Thoracic aorta (tissue), 2 donors: Measurements from ENCODE around the gene TFDP2. TPM values are rescaled to one million over a fixed set of nuclear protein-coding genes. Genes with fewer than 3 reads are reported as not detected.
"Not testable (repeated sequence)": the region's sequence is repeated elsewhere in the genome, so short reads cannot be mapped to it uniquely, and the experiment has no call there.

Experiments
- ATAC-seq: fragments of 150-250 bp; one replicate; pipeline ENCODE4 v1.8.0; 2017; ENCODE audit warnings: low read depth; ENCODE audit not compliant: insufficient number of reproducible peaks, low FRiP score
- DNase-seq: peaks from one replicate; pipeline ENCODE4 v3.0.0-alpha.2; 2020; ENCODE audit warnings: low spot score
- H3K27ac ChIP-seq, 2 donors: fragments of 200-600 bp; sonication (generic); 1 replicate in 1 of 2; 2 replicates in 1 of 2; pipeline ENCODE4 v1.5.1; 2016; ENCODE audit warnings: mild to moderate bottlenecking in 2 of 2, moderate library complexity in 2 of 2
- H3K27me3 ChIP-seq: fragments of 200-600 bp; sonication (generic); replicated peaks from 2 replicates; pipeline ENCODE4 v1.6.0; 2016; ENCODE audit warnings: mild to moderate bottlenecking; ENCODE audit not compliant: insufficient read depth
- H3K36me3 ChIP-seq: fragments of 200-600 bp; sonication (generic); one replicate; pipeline ENCODE4 v1.5.1; 2016
- H3K4me1 ChIP-seq, 2 donors: fragments of 200-600 bp; sonication (generic); 1 replicate in 1 of 2; 2 replicates in 1 of 2; pipeline versions ENCODE4 v1.5.1 to v1.6.0; 2016; ENCODE audit warnings: low read depth in 2 of 2, mild to moderate bottlenecking in 1 of 2; ENCODE audit not compliant: control insufficient read depth in 1 of 2
- H3K4me3 ChIP-seq: fragments of 200-600 bp; sonication (generic); 2 replicates; pipeline ENCODE4 v1.5.1; 2016; ENCODE audit warnings: mild to moderate bottlenecking
- H3K9me3 ChIP-seq: fragments of 200-600 bp; sonication (generic); 2 replicates; pipeline ENCODE4 v1.5.1; 2016
- total RNA-seq, 2 donors: library from RNA; depleted of rRNA; stranded (reverse); fragments of >200 nt; gene quantifications; one replicate each; pipeline versions ENCODE4 v1.1.0 to v1.2.3, GENCODE V29; 2016
- TF ChIP-seq, protein P1 (sequence below): fragments of 200-600 bp; sonication (generic); IDR thresholded peaks from one replicate; pipeline ENCODE4 v1.5.1; 2019; ENCODE audit warnings: antibody characterized with exemption

Gene TFDP2
- total RNA-seq, 2 donors from 2014 or later: 29.2 to 210 TPM

DNA sequence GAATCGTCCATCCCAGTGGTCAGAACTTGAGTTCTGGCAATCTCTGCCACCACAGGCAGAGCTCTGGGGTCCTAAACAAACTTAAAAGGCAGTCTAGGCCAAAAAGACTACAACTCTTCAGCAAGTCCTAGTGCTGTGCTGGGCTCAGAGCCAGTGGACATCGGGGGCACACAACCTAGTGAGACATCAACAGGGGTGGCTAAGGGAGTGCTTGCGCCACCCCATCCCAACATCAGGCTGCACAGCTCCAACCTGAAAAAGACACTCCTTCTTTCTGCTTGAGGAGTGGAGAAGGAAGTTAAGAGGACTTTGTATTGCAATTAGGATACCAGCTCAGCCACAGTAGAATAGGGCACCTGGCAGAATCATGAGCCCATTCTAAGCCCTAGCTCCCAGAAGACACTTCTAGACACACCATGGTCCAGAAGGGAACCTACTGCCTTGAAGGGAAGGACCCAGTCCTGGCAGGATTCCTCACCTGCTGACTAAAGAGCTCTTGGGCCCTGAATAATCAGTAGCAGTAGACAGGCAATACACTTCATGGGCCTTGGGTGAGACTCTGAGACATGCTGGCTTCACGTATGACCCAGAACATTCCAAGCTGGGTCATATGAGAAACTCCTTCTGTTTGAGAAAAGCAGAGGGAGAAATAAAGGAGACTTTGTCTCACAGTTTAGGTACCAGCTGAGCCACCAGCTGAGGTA is 72.0 kb downstream of the TFDP2 start:
- H3K36me3 ChIP-seq: no peaks in the 10 kb centered on the region
- TF ChIP-seq, protein P1, sequence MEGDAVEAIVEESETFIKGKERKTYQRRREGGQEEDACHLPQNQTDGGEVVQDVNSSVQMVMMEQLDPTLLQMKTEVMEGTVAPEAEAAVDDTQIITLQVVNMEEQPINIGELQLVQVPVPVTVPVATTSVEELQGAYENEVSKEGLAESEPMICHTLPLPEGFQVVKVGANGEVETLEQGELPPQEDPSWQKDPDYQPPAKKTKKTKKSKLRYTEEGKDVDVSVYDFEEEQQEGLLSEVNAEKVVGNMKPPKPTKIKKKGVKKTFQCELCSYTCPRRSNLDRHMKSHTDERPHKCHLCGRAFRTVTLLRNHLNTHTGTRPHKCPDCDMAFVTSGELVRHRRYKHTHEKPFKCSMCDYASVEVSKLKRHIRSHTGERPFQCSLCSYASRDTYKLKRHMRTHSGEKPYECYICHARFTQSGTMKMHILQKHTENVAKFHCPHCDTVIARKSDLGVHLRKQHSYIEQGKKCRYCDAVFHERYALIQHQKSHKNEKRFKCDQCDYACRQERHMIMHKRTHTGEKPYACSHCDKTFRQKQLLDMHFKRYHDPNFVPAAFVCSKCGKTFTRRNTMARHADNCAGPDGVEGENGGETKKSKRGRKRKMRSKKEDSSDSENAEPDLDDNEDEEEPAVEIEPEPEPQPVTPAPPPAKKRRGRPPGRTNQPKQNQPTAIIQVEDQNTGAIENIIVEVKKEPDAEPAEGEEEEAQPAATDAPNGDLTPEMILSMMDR: no peak
- H3K27me3 ChIP-seq: no peaks in the 10 kb centered on the region
- no peak overlapping the region for H3K27ac ChIP-seq
- no peaks in the 10 kb centered on the region for H3K9me3 ChIP-seq
- ATAC-seq: no peak
- H3K4me3 ChIP-seq: no peak overlapping the region
- H3K4me1 ChIP-seq: no peaks in the 10 kb centered on the region
- no peak for DNase-seq

- not testable (repeated sequence) for H3K36me3 ChIP-seq, DNase-seq, H3K4me3 ChIP-seq, ATAC-seq, H3K27me3 ChIP-seq, H3K4me1 ChIP-seq, H3K9me3 ChIP-seq, H3K27ac ChIP-seq
Measured at GRCh38 chr3:142075656-142076055, 73.7 kb downstream of the TFDP2 start.

DNA sequence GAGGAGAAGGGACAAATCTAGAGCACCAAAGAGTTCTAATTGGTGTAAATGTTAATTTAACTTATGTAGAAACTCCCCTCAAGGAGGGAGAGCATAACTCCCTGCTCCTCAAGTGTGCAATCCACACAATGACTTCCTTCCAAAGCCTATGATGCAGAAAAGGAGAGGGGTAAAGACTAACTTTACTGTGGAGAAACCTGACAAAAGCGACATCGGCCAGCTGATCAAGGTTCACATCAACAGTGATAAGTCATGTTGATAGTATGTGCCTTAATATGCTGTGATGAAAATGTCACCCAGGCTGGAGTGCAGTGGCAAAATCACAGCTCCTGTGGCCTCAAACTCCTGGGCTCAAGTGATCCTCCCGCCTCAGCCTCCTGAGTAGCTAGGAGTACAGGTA is 76.5 kb downstream of the TFDP2 start:
- Histone ChIP-seq H3K27me3 (no peaks in the 10 kb centered on the region), H3K4me3 (no peak overlapping the region), H3K27ac (no peak overlapping the region), H3K36me3 (no peaks in the 10 kb centered on the region), H3K4me1 (no peaks in the 10 kb centered on the region), H3K9me3 (no peaks in the 10 kb centered on the region)
- no peak for ATAC-seq
- DNase-seq: no peak
- TF ChIP-seq, protein P1: no peak

GRCh38 chr3:142065932-142066331 is 83.4 kb downstream of the TFDP2 start:
- Histone ChIP-seq H3K4me3 (no peak overlapping the region), H3K27ac (no peak overlapping the region), H3K4me1 (no peaks in the 10 kb centered on the region), H3K36me3 (no peaks in the 10 kb centered on the region), H3K9me3 (no peaks in the 10 kb centered on the region), H3K27me3 (no peaks in the 10 kb centered on the region)
- no peak for DNase-seq
- ATAC-seq: no peak
- TF ChIP-seq, protein P1: no peak

- Histone ChIP-seq H3K27me3 (no peaks in the 10 kb centered on the region), H3K4me3 (no peak overlapping the region), H3K9me3 (no peaks in the 10 kb centered on the region), H3K27ac (no peak overlapping the region), H3K4me1 (no peaks in the 10 kb centered on the region), H3K36me3 (no peaks in the 10 kb centered on the region)
- TF ChIP-seq, protein P1: no peak
- ATAC-seq: no peak
- DNase-seq: no peak
Measured at GRCh38 chr3:142065344-142065743, 84.0 kb downstream of the TFDP2 start.

DNA sequence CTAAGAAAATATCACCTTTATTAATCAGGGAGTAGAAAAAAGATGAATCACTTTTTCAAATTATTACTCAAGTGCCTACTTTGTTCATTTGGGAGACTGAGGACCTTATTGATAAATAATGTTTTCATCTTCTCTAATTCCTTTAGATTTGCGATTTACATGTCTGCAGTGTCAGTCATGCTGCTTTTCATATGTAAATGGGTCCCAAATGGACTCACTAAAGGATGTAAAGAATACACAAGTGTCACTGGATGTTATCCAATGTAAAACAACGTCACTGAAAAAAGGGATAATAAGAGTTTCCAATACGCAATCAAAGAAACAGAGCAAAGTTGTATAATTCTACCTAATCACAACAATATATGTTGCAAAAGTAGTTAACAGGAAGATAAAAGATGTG is 84.9 kb downstream of the TFDP2 start:
- DNase-seq (no peak), ATAC-seq (no peak)
- no peaks in the 10 kb centered on the region for H3K36me3 ChIP-seq
- H3K9me3 ChIP-seq: no peaks in the 10 kb centered on the region
- no peaks in the 10 kb centered on the region for H3K27me3 ChIP-seq
- H3K4me3 ChIP-seq: no peak overlapping the region
- no peak overlapping the region for H3K27ac ChIP-seq
- TF ChIP-seq, protein P1: no peak
- H3K4me1 ChIP-seq: no peaks in the 10 kb centered on the region
